Activated CD4-positive, alpha-beta T cell treated with anti-CD3 and anti-CD28 coated beads, Interleukin-2, Interleukin-4, amounts not matched to agents 100 ng/mL and 50 ng/mL, durations not matched to agents 16 hours and 8 hours (primary cell): ENCODE data around the gene USP10.

Source experiments
- DNase-seq: peaks from one replicate; pipeline ENCODE4 v3.0.0-alpha.2; 2020; ENCODE audit warnings: low spot score

USP10 gene

GRCh38 chr16:84699147-84699711 lies 571 bp upstream of the USP10 start:
- DNase-seq, result no peak

- peak; percentile 35 for DNase-seq
These were observed 873 bp downstream of the USP10 start for GRCh38 chr16:84700446-84701300.

- DNase-seq, result no peak
These were observed 3.9 kb downstream of the USP10 start for GRCh38 chr16:84703681-84704080.

GRCh38 chr16:84704253-84704652 lies 4.5 kb downstream of the USP10 start:
- no peak for DNase-seq

- no peak for DNase-seq
These were observed 7.1 kb downstream of the USP10 start for GRCh38 chr16:84706856-84707255.

GRCh38 chr16:84709609-84710008 lies 9.8 kb downstream of the USP10 start:
- no peak for DNase-seq

- no peak for DNase-seq
These were observed 10.9 kb downstream of the USP10 start for GRCh38 chr16:84710686-84711085.

GRCh38 chr16:84712138-84712671 lies 12.4 kb downstream of the USP10 start:
- DNase-seq, result no peak

GRCh38 chr16:84712801-84713775 lies 13.3 kb downstream of the USP10 start:
- no peak for DNase-seq

- DNase-seq, result no peak
These were observed 14.2 kb downstream of the USP10 start for GRCh38 chr16:84714028-84714427.

- DNase-seq, result no peak
These were observed 15.6 kb downstream of the USP10 start for GRCh38 chr16:84715424-84715823.

GRCh38 chr16:84715854-84716253 lies 16.1 kb downstream of the USP10 start:
- DNase-seq, result no peak

GRCh38 chr16:84716740-84717139 lies 16.9 kb downstream of the USP10 start:
- no peak for DNase-seq

GRCh38 chr16:84717484-84717883 lies 17.7 kb downstream of the USP10 start:
- DNase-seq, result no peak

- no peak for DNase-seq
These were observed 20.4 kb downstream of the USP10 start for GRCh38 chr16:84720177-84720579.

GRCh38 chr16:84722068-84722467 lies 22.3 kb downstream of the USP10 start:
- no peak for DNase-seq

- no peak for DNase-seq
These were observed 24.1 kb downstream of the USP10 start for GRCh38 chr16:84723906-84724305.

GRCh38 chr16:84724606-84725309 lies 25.0 kb downstream of the USP10 start:
- DNase-seq, result peak; percentile 39

GRCh38 chr16:84725481-84726078 lies 25.8 kb downstream of the USP10 start:
- DNase-seq, result no peak

- DNase-seq, result peak; percentile 74
These were observed 26.4 kb downstream of the USP10 start for GRCh38 chr16:84726079-84726668.
